HG02973 (cell line): ENCODE data around the gene SUMO1.

Experiments
- ATAC-seq: cut with Tn5 transposase; IDR thresholded peaks from one replicate; pipeline ENCODE4 v1.9.1; 2021; ENCODE audit warnings: moderate library complexity; ENCODE audit not compliant: unreplicated experiment

SUMO1 gene

GRCh38 chr2:202157211-202157990 lies 81.0 kb downstream of the SUMO1 start:
- ATAC-seq: no peak
